Natural killer cell treated with Interleukin-12 subunit alpha and Interleukin-12 subunit beta and Interleukin-15 and Interleukin-18, amount 100 ng/mL, for 72 hours (primary cell): ENCODE results near the gene MRPS9. TPM values are rescaled to one million over a fixed set of nuclear protein-coding genes. Genes with fewer than 3 reads are reported as not detected.
A peak's percentile ranks its signal among the peaks of the same experiment; 100 is the strongest.

Experiments used
- ATAC-seq, 2 donors: fragments of 150-1000 bp; cut with Tn5 transposase in 1 of 2; sonication (Bioruptor Pico), chemical (Tn5 transposase) in 1 of 2; 2 replicates each; pipeline ENCODE4 v1.10.0; 2021
- DNase-seq: peaks from one replicate; pipeline ENCODE4 v3.0.0; 2022; ENCODE audit warnings: low spot score
- H3K27ac Mint-ChIP-seq, 2 donors: 1 replicate in 1 of 2; 2 replicates in 1 of 2; pipeline ENCODE4 v1.8.0; 2022; ENCODE audit warnings: mixed read lengths in 2 of 2, mild to moderate bottlenecking in 1 of 2, moderate library complexity in 1 of 2
- H3K27me3 Mint-ChIP-seq, 2 donors: 1 replicate in 1 of 2; 2 replicates in 1 of 2; pipeline ENCODE4 v1.8.0; 2022; ENCODE audit warnings: mixed read lengths in 2 of 2
- H3K36me3 Mint-ChIP-seq: one replicate; pipeline ENCODE4 v1.8.0; 2022; ENCODE audit warnings: mixed read lengths
- H3K4me1 Mint-ChIP-seq, 2 donors: 1 replicate in 1 of 2; 2 replicates in 1 of 2; pipeline ENCODE4 v1.8.0; 2022; ENCODE audit warnings: low read depth in 2 of 2, mixed read lengths in 2 of 2, mild to moderate bottlenecking in 1 of 2
- H3K4me3 Mint-ChIP-seq: one replicate; pipeline ENCODE4 v1.8.0; 2022; ENCODE audit warnings: mixed read lengths
- H3K9me3 Mint-ChIP-seq: 2 replicates; pipeline ENCODE4 v1.8.0; 2022; ENCODE audit warnings: mixed read lengths
- total RNA-seq, 2 donors: library from RNA; stranded (reverse); gene quantifications; one replicate each; pipeline ENCODE4 v1.2.3, GENCODE V29; 2022

MRPS9 gene
- total RNA-seq, 2 donors from 2014 or later: 26.8 to 29.8 TPM

GRCh38 chr2:105139556-105140239 lies 101.8 kb downstream of the MRPS9 start:
- ATAC-seq (no peak), DNase-seq (no peak)
- Mint-ChIP-seq H3K27ac (no peak overlapping the region), H3K9me3 (no peaks in the 10 kb centered on the region), H3K36me3 (no peaks in the 10 kb centered on the region), H3K27me3 (peaks cover 9 to 13% of the 10 kb centered on the region in 2 donors), H3K4me1 (peaks cover 4% of the 10 kb centered on the region in 2 donors), H3K4me3 (no peak overlapping the region)

GRCh38 chr2:105140240-105140568 lies 102.3 kb downstream of the MRPS9 start:
- Mint-ChIP-seq H3K27ac (no peak overlapping the region), H3K4me1 (peaks cover 8% of the 10 kb centered on the region in 2 donors), H3K27me3 (peaks cover 13 to 15% of the 10 kb centered on the region in 2 donors), H3K36me3 (no peaks in the 10 kb centered on the region), H3K9me3 (no peaks in the 10 kb centered on the region), H3K4me3 (no peak overlapping the region)
- ATAC-seq: no peak
- DNase-seq: no peak

GRCh38 chr2:105141099-105141614 lies 103.3 kb downstream of the MRPS9 start:
- H3K4me1 Mint-ChIP-seq: peaks cover 8% of the 10 kb centered on the region in 2 donors
- no peaks in the 10 kb centered on the region for H3K9me3 Mint-ChIP-seq
- H3K4me3 Mint-ChIP-seq: no peak overlapping the region
- peaks cover 13 to 15% of the 10 kb centered on the region in 2 donors for H3K27me3 Mint-ChIP-seq
- DNase-seq (no peak), ATAC-seq (no peak)
- H3K27ac Mint-ChIP-seq: no peak overlapping the region
- no peaks in the 10 kb centered on the region for H3K36me3 Mint-ChIP-seq

- no peak overlapping the region for H3K4me3 Mint-ChIP-seq
- H3K4me1 Mint-ChIP-seq: peaks cover 8% of the 10 kb centered on the region in 2 donors
- no peaks in the 10 kb centered on the region for H3K36me3 Mint-ChIP-seq
- H3K9me3 Mint-ChIP-seq: no peaks in the 10 kb centered on the region
- ATAC-seq (no peak), DNase-seq (no peak)
- H3K27ac Mint-ChIP-seq: no peak overlapping the region
- peaks cover 18% of the 10 kb centered on the region in 2 donors for H3K27me3 Mint-ChIP-seq
These were observed 104.4 kb downstream of the MRPS9 start for GRCh38 chr2:105142239-105142638.

GRCh38 chr2:105143094-105143466 lies 105.2 kb downstream of the MRPS9 start:
- Mint-ChIP-seq H3K4me3 (peak overlapping the region; percentile 49), H3K9me3 (no peaks in the 10 kb centered on the region), H3K27ac (no peak overlapping the region), H3K27me3 (peaks cover 26 to 27% of the 10 kb centered on the region in 2 donors), H3K4me1 (peaks cover 8% of the 10 kb centered on the region in 2 donors), H3K36me3 (no peaks in the 10 kb centered on the region)
- DNase-seq (no peak), ATAC-seq (no peak)

GRCh38 chr2:105143467-105144151 lies 105.7 kb downstream of the MRPS9 start:
- Mint-ChIP-seq H3K27ac (no peak overlapping the region), H3K27me3 (peaks cover 26 to 28% of the 10 kb centered on the region in 2 donors), H3K4me1 (peaks cover 8% of the 10 kb centered on the region in 2 donors), H3K36me3 (no peaks in the 10 kb centered on the region), H3K4me3 (peak overlapping the region; percentile 49), H3K9me3 (no peaks in the 10 kb centered on the region)
- DNase-seq (no peak), ATAC-seq (peak; percentile 75 to 78)

GRCh38 chr2:105144152-105144940 lies 106.5 kb downstream of the MRPS9 start:
- peak; percentile 26 to 32 for ATAC-seq
- DNase-seq: no peak
- H3K4me1 Mint-ChIP-seq: peaks cover 8% of the 10 kb centered on the region in 2 donors
- H3K4me3 Mint-ChIP-seq: peak overlapping the region; percentile 77
- no peaks in the 10 kb centered on the region for H3K36me3 Mint-ChIP-seq
- no peak overlapping the region for H3K27ac Mint-ChIP-seq
- peaks cover 33% of the 10 kb centered on the region in 2 donors for H3K27me3 Mint-ChIP-seq
- no peaks in the 10 kb centered on the region for H3K9me3 Mint-ChIP-seq

GRCh38 chr2:105144941-105145300 lies 107.1 kb downstream of the MRPS9 start:
- peak overlapping the region; percentile 77 for H3K4me3 Mint-ChIP-seq

GRCh38 chr2:105149272-105149671 lies 111.4 kb downstream of the MRPS9 start:
- H3K9me3 Mint-ChIP-seq: no peaks in the 10 kb centered on the region
- no peaks in the 10 kb centered on the region for H3K36me3 Mint-ChIP-seq
- ATAC-seq (no peak), DNase-seq (no peak)
- peaks cover 8% of the 10 kb centered on the region in 2 donors for H3K4me1 Mint-ChIP-seq
- H3K27me3 Mint-ChIP-seq: peaks cover 29 to 40% of the 10 kb centered on the region in 2 donors
- no peak overlapping the region for H3K27ac Mint-ChIP-seq
- no peak overlapping the region for H3K4me3 Mint-ChIP-seq

More at GRCh38 chr2:105144941-105145300, 107.1 kb downstream of the MRPS9 start:
- no peak overlapping the region for H3K27ac Mint-ChIP-seq
- H3K36me3 Mint-ChIP-seq: no peaks in the 10 kb centered on the region
- peak in 1 of 2 donors; percentile 44 for ATAC-seq
- peaks cover 8% of the 10 kb centered on the region in 2 donors for H3K4me1 Mint-ChIP-seq
- H3K27me3 Mint-ChIP-seq: peaks cover 32 to 36% of the 10 kb centered on the region in 2 donors
- no peaks in the 10 kb centered on the region for H3K9me3 Mint-ChIP-seq
- DNase-seq: no peak

Other genes starting within 250 kb of the MRPS9 start
- not detected for gene POU3F3, start 184.0 kb upstream of the MRPS9 start, total RNA-seq
- not detected for gene GPR45, start 203.7 kb downstream of the MRPS9 start, total RNA-seq